Occipital lobe (tissue), 2 donors: ENCODE measurements around the gene PDCD5. TPM values are rescaled to one million over a fixed set of nuclear protein-coding genes. Genes with fewer than 3 reads are reported as not detected.
A peak's percentile ranks its signal among the peaks of the same experiment; 100 is the strongest.
"Not testable (repeated sequence)": the region's sequence is repeated elsewhere in the genome, so short reads cannot be mapped to it uniquely, and the experiment has no call there.

Experiments
- DNase-seq: peaks from one replicate; lab custom pipeline; 2025; lab: John Stamatoyannopoulos, UW
- total RNA-seq: library from RNA; depleted of rRNA; stranded (reverse); fragments of >200 nt; gene quantifications from one replicate; pipeline ENCODE4 v1.2.3, GENCODE V29; 2014

PDCD5 gene, protein sequence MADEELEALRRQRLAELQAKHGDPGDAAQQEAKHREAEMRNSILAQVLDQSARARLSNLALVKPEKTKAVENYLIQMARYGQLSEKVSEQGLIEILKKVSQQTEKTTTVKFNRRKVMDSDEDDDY
- 32.3 TPM for total RNA-seq

DNA sequence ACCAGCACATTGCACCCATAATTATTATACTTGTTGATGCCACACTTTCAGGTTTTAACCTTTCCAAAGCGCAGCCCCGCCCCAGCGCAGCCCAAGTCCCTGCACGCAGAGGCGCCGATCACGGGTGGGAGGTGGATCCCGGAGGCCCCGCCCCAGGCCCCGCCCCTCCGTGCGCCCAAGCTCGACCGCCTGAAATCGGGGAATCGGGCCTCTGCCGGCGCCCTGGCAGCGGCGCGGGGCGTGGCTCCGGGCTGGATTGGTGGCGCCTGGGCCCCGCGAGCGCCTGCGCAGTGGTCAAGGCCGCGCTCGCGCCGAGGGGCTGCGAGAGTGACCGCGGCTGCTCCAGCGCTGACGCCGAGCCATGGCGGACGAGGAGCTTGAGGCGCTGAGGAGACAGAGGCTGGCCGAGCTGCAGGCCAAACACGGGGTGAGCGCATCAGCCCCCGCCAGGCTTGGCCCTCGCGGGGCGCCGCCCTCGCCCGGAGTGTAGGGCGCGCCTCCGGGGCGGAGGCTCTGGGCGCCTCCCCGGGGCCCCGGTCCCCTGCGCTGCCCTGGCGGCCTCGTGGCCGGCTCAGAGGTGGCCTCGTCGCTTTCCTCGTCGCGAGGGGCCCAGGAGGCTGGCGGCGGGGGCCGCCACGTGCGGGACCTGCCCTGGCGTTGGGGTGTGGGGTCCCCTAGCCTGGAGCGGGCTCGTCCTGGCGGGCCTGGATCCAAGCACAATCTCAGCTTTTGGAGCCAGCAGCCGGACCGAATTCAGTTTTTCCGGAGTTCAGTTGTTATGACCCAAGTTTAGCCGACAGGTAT, at the start of gene PDCD5:
TSS of gene PDCD5 (plus strand) at position 290 of the 804 bp plus-strand sequence. CDS start at position 362, 72 bp downstream.
- DNase-seq = peak; percentile 91

DNA sequence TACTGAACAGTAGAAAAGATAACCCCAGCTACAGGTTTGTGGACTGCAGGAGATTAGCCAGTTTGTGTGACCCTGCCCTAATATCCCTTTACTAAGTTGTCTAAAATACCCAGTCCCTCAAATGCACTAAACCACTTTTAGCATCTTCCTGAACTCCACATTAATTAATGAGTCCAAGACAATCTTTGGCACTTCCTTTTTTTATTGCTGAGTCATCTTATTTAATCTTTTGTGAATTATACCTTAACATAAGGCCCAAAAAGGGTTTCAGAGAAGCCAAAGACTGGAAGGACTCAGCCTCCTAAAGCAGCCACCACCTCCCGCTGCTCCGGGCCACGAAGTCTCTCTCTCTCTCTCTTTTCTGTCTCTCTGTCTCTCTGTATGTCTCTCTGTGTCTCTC, 48.8 kb upstream of the PDCD5 start:
- DNase-seq = no peak

DNA sequence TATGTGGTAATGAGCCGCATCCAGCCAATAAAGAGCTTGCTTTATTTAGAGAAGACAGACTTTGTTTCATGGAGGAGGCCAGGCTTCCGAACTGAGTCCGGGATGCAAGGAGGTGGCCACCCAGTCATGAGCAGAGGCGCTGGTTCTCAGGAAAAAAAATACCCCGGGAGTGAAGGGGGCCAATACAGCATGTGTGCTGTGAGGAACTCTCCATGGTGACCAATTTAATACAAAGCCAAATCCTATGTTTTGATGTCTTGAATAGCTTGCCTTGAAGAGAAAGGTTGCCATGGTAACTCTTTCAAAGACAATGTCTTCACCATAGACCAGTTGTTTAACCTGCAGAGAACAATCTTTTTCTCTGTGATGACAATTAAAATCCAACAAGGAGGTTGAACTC, 43.4 kb upstream of the PDCD5 start:
- DNase-seq = no peak

DNA sequence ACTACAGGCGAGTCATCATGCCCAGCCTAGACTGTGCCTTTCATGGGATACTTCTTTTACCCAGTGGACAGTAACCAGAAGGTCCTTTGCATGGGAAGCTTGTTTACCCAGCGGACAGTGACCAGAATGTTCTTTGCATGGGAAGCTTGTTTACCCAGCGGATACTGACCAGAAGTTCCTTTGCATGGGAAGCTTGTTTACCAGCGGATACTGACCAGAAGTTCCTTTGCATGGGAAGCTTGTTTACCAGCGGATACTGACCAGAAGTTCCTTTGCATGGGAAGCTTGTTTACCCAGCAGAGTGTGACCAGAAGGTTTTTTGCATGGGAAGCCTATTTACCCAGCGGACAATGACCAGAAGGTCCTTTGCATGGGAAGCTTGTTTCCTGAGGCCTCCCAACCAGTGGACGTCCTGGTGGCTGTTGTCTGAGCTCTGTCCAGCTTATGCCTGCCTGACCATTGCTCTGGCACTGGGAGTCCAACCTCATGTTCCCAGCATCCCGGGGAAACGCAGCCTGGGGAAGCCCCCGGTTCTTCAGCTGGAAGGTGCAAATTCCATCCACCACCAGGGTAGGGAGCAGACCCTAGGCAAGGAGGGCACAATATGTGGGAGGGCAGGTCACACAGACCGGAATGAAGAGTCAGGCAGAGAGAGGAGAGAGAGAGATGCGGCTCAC, 41.6 kb upstream of the PDCD5 start:
- DNase-seq = no peak

DNA sequence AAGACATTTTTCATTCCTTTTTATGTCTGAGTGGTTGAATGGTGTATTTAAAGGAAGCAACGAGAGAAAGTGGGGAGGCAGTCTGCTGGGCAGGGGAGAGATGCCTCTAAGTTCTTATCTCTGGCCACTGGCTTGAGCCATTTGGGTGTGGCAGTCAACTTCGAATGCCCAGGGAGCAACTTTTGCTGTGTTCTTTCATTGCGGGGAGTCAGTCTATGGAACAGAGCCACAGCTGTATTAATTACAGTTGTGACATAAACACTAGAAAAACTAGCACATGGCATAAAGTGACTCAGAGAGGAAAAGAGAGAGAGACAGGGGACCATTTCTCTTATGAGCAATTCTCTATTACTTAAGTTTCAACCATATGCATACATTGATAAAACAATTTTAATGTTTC, 40.4 kb upstream of the PDCD5 start:
- DNase-seq = no peak

DNA sequence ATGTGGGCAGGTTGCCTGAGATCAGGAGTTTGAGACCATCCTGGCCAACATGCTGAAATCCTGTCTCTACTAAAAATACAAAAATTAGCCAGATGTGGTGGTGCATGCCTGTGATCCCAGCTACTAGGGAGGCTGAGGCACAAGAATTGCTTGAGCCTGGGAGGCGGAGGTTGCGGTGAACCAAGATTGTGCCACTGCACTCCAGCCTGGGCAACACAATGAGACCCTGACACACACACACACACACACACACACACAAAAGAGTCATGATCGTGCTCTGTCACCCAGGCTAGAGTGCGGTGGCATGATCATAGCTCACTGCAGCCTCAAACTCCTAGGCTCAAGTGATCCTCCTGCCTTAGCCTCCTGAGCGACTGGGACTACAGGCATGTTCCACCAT, 39.6 kb upstream of the PDCD5 start:
- not testable (repeated sequence) for DNase-seq

DNA sequence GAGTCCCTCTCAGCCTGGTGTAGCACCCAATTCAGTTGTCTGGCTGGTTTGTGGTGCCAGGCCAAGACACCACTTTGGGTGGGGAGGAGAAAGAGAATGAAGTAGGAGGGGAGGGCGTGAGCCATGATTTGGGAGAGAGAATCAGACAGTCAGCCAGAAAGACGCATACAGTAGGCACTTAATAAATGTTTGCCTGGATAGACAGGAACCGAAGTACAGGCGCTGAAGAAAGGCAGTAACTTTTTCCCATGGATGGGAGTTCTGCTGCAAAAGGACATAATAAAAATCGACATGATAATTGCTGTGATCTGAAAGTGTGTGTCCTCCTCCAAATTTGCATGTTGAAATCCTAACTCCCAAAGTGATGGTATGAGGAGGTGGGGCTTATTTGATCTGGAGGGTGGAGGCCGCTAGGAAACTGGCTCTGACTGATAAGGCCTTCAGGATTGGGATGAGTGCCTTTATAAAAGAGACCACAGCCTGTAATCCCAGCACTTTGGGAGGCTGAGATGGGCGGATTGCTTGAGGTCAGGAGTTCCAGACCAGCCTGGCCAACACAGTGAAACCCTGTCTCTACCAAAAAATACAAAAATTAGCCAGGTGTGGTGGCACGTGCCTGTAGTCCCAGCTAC, 38.4 kb upstream of the PDCD5 start:
- no peak for DNase-seq

DNA sequence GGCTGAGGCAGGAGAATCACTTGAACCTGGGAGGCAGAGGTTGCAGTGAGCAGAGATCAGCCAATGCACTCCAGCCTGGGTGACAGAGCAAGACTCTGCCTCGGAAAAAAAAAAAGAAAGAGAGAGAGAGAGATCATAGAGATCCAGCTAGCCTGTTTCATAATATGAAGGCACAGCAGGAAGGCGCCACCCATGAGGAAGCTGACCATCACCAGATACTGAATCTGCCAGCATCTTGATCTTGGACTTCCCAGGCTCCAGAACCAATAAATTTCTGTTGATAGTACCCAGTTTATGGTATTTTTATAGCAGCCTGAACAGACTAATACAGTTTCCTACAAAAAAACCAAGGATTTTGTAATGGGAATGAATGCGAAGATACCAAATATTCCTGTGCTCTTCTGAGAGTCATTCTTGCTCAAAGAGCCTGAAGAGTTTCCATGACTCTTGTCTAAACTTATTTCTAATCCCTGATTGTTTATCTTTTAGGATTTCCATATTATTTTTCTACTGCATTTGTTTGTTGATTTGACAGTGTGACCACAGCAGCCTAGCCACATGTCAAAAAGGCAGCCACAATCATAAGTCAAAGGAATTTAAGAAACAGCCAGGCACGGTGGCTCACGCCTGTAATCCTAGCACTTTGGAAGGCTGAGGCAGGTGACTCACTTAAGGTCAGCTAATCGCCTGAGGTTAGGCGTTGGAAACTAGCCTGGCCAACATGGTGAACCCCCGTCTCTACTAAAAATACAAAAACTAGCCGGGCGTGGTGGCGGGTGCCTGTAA, 37.7 kb upstream of the PDCD5 start:
- DNase-seq = no peak

DNA sequence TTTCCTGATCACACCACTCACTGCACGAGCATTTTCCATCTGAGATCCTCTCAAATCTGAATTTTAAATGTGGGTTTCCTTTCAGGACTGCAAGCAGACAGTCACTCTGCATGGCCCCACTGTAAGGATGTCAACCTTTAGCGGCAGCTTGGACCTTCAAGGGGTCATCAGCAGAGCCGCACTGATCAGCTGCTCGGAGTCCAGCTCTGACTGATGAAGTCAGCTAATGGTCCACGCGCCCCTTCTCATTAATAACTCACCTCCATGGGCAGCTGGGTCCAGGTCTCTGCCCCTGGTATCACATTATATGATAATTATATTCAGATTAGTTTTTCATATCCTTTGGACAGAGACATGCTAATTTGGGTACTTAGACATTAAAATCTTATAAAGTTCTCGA, 36.1 kb upstream of the PDCD5 start:
- DNase-seq = no peak

DNA sequence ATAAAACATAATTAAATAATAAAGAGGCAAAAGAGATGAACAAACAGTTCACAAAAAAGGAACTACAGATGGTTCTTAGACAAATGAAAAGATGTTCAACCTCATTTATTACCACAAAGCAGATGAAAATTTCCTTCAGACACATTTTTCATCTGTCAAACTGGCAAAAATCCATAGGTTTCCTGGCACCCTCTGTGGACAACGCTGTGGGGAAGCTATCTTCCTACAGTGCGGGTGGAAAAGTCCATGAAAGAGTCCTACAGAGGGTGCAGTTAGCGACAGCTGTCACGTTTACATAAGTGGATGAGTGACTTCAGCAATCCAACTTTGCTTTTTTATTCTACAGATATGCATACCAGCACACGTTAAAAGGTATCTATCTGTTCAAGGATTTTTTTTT, 30.3 kb upstream of the PDCD5 start:
- no peak for DNase-seq

DNA sequence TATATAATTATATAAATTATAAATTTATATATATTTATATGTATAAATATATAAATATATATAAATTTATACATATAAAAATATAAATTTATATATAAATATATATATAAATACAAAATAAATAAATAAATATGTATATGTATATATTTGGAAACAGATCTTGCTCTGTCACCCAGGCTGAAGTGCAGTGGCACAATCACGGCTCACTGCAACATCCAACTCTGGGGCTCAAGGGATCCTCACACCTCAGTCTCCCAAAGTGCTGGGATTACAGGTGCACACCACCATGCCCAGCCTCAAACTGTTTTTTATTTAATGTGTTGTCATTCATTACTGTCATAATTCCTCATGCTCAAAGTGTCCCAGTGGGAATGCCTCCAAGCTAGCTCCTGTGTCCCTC, 25.2 kb upstream of the PDCD5 start:
- no peak for DNase-seq

DNA sequence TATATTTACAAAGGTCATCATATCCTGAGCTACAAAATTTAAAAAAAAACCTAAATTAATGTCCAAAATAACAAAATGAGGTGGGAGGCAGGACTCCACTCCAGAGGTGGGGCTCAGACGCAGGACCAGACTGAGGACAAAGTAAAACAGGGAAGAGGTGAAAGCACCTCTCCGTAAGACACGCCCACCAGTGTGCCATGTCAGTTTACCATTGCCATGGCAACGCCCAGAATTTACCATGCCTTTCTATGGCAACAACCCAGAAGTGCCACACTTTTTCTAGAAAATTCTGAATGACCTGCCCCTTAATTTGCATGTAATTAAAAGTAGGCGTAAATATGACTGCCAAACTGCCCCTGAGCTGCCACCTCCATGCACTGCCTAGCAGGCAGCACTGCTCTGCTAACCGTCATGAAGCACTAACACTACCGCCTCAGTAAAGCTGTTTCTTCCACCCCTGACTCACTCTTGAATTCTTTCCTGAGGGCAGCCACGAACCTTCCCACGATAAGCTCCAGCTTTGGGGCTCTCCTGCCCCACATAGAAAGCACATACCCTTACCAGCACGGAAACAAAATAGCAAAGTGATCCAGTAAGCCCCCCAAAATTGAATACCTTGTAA, 22.3 kb upstream of the PDCD5 start:
- no peak for DNase-seq

DNA sequence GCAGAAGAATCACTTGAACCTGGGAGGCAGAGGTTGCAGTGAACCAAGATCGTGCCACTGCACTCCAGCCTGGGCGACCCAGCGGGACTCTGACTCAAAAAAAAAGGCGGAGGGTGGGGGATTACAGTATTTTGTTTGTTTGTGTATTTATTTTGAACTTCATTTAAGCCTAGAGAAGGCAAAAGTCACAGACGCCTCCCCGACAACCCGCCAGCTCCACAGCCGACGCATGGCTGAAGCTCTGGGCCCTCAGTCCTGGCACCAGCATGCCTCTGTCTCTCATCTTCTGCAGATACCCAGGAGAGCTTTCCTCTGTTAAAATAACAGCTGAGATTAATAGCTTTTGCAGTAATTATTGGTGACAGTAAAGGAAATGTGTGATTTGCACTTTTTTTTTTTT, 17.2 kb upstream of the PDCD5 start:
- DNase-seq = no peak

DNA sequence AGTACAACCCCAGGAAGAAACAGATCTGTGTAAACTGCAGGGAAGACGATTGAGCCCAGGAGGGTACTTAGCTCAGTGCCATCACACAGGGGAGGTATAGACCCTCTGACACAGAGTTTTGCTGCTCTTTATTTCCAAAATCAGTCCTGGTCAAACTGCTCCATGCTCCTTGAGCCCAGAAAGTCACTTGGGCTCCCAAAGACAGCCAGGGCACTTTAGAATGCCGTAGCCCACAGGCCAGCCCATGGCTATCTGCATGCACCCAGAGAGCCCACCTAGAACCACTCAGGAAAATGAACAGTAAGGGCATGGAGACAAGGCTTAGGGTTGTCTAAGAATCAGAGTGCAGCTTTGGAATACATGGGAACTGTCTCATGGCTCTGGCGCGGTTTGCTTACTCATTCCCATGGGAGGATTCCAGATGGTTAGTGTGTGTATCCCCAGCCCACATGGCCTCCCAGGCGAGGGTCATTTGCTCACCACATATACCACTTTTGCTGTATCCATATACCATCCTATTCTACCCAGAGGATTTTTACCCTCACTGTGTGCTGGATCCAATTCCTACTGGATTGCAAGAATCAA, 14.7 kb upstream of the PDCD5 start:
- DNase-seq = no peak

DNA sequence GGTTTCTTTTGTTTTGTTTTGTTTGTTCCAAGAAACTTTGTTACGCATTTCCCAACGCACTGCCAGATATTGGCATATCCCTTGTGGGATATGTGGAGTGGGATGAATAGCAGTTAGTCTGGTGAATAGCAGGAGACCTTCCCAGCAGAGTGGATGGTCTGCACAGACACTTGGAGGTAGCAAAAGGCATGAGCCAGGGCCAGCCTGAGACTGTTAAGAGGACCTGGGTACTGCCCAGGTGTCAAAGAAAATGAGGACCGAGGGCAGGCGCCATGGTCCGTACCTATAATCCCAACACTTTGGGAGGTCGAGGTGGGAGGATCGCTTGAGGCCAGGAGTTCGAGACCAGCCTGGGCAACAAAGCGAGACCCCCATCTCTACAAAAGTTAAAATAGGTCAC, 13.5 kb upstream of the PDCD5 start:
- no peak for DNase-seq

DNA sequence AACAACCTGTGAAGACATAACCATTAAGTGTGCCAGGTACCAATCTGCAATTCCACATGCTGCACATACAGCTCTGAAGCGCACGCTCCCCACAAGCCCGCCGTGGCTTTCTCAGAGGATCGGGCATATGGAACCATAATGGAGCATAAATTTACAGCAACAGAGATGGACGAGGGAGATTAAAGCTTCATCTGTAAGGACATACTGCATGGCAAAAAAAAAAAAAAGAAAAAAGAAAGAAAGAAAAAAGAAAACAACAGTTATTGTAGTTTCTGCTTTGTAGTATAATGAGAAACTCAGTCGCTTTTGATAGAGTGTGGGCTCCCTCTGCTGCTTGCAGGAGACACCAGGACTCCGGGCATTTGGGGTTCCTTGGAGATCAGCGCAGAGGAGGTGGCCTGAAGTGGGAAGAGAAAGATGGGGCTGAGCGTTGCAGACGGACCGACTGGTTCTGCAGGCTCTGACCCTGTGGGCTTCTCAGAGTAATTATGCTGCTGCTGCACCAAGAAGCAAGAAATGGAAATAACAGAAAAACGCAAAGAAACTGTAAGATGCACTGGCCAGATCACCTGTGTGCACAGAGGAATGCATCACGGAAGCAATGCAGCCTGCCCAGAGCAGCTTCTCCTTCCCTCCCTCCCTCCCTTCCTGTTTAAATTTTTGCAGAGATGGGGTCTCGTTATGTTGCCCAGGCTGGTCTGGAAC, 10.8 kb upstream of the PDCD5 start:
- peak; percentile 9 for DNase-seq

DNA sequence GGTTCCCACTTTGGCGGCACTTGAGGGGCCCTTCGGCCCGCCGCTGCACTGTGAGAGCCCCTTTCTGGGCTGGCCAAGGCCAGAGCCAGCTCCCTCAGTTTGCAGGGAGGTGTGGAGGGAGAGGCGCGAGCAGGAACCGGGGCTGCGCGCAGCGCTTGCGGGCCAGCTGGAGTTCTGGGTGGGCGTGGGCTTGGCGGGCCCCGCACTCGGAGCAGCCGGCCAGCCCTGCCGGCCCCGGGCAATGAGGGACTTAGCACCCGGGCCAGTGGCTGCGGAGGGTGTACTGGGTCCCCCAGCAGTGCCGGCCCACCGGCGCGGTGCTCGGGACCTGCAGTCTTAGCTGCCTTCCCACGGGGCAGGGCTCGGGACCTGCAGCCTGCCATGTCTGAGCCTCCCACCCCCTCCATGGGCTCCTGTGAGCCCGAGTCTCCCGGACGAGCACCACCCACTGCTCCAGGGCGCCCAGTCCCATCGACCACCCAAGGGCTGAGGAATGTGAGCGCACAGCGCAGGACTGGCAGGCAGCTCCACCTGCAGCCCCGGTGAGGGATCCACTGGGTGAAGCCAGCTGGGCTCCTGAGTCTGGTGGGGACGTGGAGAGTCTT, 9.4 kb upstream of the PDCD5 start:
- not testable (repeated sequence) for DNase-seq

DNA sequence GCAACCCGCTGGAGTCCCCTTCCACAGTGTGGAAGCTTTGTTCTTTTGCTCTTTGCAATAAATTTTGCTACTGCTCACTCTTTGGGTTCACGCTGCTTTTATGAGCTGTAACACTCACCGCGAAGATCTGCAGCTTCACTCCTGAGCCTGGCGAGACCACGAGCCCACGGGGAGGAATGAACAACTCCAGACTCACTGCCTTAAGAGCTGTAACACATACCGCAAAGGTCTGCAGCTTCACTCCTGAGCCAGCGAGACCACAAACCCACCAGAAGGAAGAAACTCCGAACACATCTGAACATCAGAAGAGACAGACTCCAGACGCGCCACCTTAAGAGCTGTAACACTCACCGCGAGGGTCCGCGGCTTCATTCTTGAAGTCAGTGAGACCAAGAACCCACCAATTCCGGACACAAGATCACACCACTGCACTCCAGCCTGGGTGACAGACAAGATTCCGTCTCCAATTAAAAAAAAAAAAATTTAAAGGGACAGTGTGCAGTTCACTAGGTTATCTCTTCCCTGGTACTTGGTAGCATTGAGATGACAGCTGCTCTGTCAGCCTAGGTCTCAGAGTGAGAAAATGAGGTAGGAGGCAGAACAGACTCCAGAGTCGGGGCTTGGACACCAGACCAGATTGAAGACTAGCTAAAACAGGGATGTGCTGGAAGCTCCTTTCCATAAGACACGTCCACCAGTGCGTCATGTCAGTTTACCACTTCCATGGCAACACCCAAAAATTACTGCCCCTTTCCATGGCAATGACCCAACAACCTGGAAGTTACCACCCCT, 8.1 kb upstream of the PDCD5 start:
- DNase-seq = not testable (repeated sequence)

DNA sequence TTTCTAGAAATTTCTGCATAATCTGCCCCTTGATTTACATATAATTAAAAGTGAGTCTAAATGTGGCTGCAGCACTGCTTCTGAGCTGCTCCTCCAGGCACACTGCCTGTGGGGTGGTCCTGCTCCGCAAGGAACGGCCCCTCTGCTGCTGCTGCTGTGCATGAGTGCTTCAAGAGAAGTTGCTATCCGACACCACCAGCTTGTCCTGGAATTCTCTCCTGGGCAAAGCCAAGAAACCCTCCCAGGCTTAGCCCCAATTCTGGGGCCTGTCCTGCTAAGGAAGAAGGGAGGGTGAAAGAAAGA, 7.5 kb upstream of the PDCD5 start:
- no peak for DNase-seq
